Measurements from ENCODE around the gene CCDC107. TPM values are rescaled to one million over a fixed set of nuclear protein-coding genes. Genes with fewer than 3 reads are reported as not detected.

The CCDC107 gene
- total and polyA plus RNA-seq, 9 donors, result 14.6 to 29.8 (median 17.9) TPM

- Histone ChIP-seq H3K36me3 (no peaks in the 10 kb centered on the region), H3K4me3 (no peak overlapping the region), H3K27ac (no peak overlapping the region), H3K9me3 (no peaks in the 10 kb centered on the region), H3K27me3 (no peaks in the 10 kb centered on the region), H3K4me1 (ENCODE audit: insufficient read depth) (peaks cover 18% of the 10 kb centered on the region)
- intact Hi-C loops (cut with DNase I), result no loop called here
- no peak for TF ChIP-seq POLR2A (IDR thresholded peaks at IDR 0.05)
- no peak for TF ChIP-seq CTCF (IDR thresholded peaks at IDR 0.05)
- no peak for TF ChIP-seq EP300 (IDR thresholded peaks at IDR 0.05)
- no peak for DNase-seq
- 83 to 93% (median 90%) methylated on average over 10 of the region's 10 CpGs for WGBS, 3 donors
Observed at GRCh38 chr9:35684921-35685320, 26.8 kb downstream of the CCDC107 start.

- peaks cover 17% of the 10 kb centered on the region for H3K4me1 ChIP-seq (ENCODE audit: insufficient read depth)
- TF ChIP-seq EP300 (IDR thresholded peaks at IDR 0.05) (no peak), POLR2A (IDR thresholded peaks at IDR 0.05) (no peak), CTCF (IDR thresholded peaks at IDR 0.05) (no peak)
- H3K36me3 ChIP-seq, result no peaks in the 10 kb centered on the region
- no peak for DNase-seq
- no peaks in the 10 kb centered on the region for H3K27me3 ChIP-seq
- no peak overlapping the region for H3K4me3 ChIP-seq
- H3K9me3 ChIP-seq, result no peaks in the 10 kb centered on the region
- intact Hi-C loops (cut with DNase I), result no loop called here
- no peak overlapping the region for H3K27ac ChIP-seq
- WGBS, 3 donors, result 38 to 46% (median 44%) methylated on average over 13 of the region's 13 CpGs
Observed at GRCh38 chr9:35685506-35685905, 27.4 kb downstream of the CCDC107 start.

- Histone ChIP-seq H3K4me1 (ENCODE audit: insufficient read depth) (peaks cover 15% of the 10 kb centered on the region), H3K36me3 (no peaks in the 10 kb centered on the region), H3K4me3 (peak overlapping the region; percentile 66), H3K27me3 (no peaks in the 10 kb centered on the region), H3K27ac (peak overlapping the region in 1 of 2 donors; percentile 50), H3K9me3 (no peaks in the 10 kb centered on the region)
- 28 to 41% (median 35%) methylated on average over 11 of the region's 11 CpGs for WGBS, 3 donors
- TF ChIP-seq POLR2A (IDR thresholded peaks at IDR 0.05), result no peak
- intact Hi-C loops (cut with DNase I), result no loop called here
- DNase-seq, result no peak
Observed at GRCh38 chr9:35686222-35687203, 28.4 kb downstream of the CCDC107 start.

GRCh38 chr9:35687306-35687705, 29.2 kb downstream of the CCDC107 start:
- peak overlapping the region; percentile 16 to 50 for H3K27ac ChIP-seq
- no peak for DNase-seq
- TF ChIP-seq POLR2A (IDR thresholded peaks at IDR 0.05) (no peak), CTCF (IDR thresholded peaks at IDR 0.05) (no peak)
- intact Hi-C loops (cut with DNase I), result no loop called here
- WGBS, 3 donors, result 35 to 38% (median 36%) methylated on average over 2 of the region's 2 CpGs
- peaks cover 15% of the 10 kb centered on the region for H3K4me1 ChIP-seq (ENCODE audit: insufficient read depth)
- H3K36me3 ChIP-seq, result no peaks in the 10 kb centered on the region
- no peaks in the 10 kb centered on the region for H3K27me3 ChIP-seq
- H3K4me3 ChIP-seq, result peak overlapping the region; percentile 66
- no peaks in the 10 kb centered on the region for H3K9me3 ChIP-seq

Data from ovary (tissue), 9 donors.